ENCODE data around the gene HIPK2. TPM values are rescaled to one million over a fixed set of nuclear protein-coding genes. Genes with fewer than 3 reads are reported as not detected.

HIPK2 gene
- polyA plus RNA-seq, 2 of the 4 experiments (the other 2 are of a cell fraction) = 11.3 to 12.1 TPM

GRCh38 chr7:139811066-139811465 is 33.3 kb upstream of the HIPK2 start:
- TF ChIP-seq CTCF (IDR thresholded peaks at IDR 0.05) = no peak
- TF ChIP-seq JUN (IDR thresholded peaks at IDR 0.05) = no peak
- no peak for TF ChIP-seq FOXS1 (CRISPR knock-in tag; IDR thresholded peaks at IDR 0.05)
- no peak for TF ChIP-seq USF2 (IDR thresholded peaks at IDR 0.05)
- no peak for TF ChIP-seq HMGXB4 (CRISPR knock-in tag; IDR thresholded peaks at IDR 0.05; ENCODE audit: borderline replicate concordance)
- TF ChIP-seq SREBF2 (IDR thresholded peaks at IDR 0.05) = no peak
- TF ChIP-seq CHD4 (IDR thresholded peaks at IDR 0.05; ENCODE audit: borderline replicate concordance) = no peak
- no peak for TF ChIP-seq HOXB13 (CRISPR knock-in tag; IDR thresholded peaks at IDR 0.05; ENCODE audit: low read depth)
- no peak for TF ChIP-seq ESRRA (IDR thresholded peaks at IDR 0.05; ENCODE audit: borderline replicate concordance, low read length)
- no peak for TF ChIP-seq FOSB (CRISPR knock-in tag; IDR thresholded peaks at IDR 0.05)
- no peak for TF ChIP-seq MAFK (IDR thresholded peaks at IDR 0.05; ENCODE audit: partially characterized antibody)
- TF ChIP-seq RFX5 (IDR thresholded peaks at IDR 0.05) = no peak
- TF ChIP-seq KDM1A (IDR thresholded peaks at IDR 0.05; ENCODE audit: low read depth) = no peak
- no peak for TF ChIP-seq MAX (IDR thresholded peaks at IDR 0.05)
- TF ChIP-seq ZFP36 (IDR thresholded peaks at IDR 0.05; ENCODE audit: borderline replicate concordance, partially characterized antibody) = no peak
- no peak for TF ChIP-seq FOSL2 (IDR thresholded peaks at IDR 0.05)
- TF ChIP-seq FOSL2 (CRISPR knock-in tag; IDR thresholded peaks at IDR 0.05) = no peak
- TF ChIP-seq HDAC2 (IDR thresholded peaks at IDR 0.05) = no peak
- TF ChIP-seq RAD21 (conservative IDR thresholded peaks at IDR 0.05 in 1 of 2, IDR thresholded peaks at IDR 0.05 in 1 of 2) = no peak
- H3K4me1 ChIP-seq = no peaks in the 10 kb centered on the region
- ATAC-seq (no peak), DNase-seq (ENCODE audit: low read depth in 1 of 2, low spot score in 1 of 2) (no peak), FAIRE-seq (no peak)
- H3K27ac ChIP-seq = no peak overlapping the region
- CTCF ChIA-PET = no interaction called here
- POLR2A ChIA-PET = no interaction called here
- H3K4me3 ChIP-seq = no peak overlapping the region
- no peak overlapping the region for H3K4me2 ChIP-seq
- 31% methylated on average over 2 of the region's 2 CpGs for WGBS (ENCODE audit: missing lambda C conversion rate)
- no peaks in the 10 kb centered on the region for H3K9me3 ChIP-seq

- no peak overlapping the region for H3K27ac ChIP-seq
- H3K9me3 ChIP-seq = peaks cover 3% of the 10 kb centered on the region; the same call in 2 of the 3 replicates
- DNase-seq (ENCODE audit: low read depth in 1 of 2, low spot score in 1 of 2) (no peak), ATAC-seq (no peak), FAIRE-seq (no peak)
- ChIA-PET CTCF (interaction anchor here (0.6 to 1.4 kb wide), 4 partner anchors 18 to 107 kb away, joined by 3 read pairs; no protein-coding TSS in a partner anchor), POLR2A (no interaction called here)
- no peak overlapping the region for H3K4me3 ChIP-seq
- no peak overlapping the region for H3K4me2 ChIP-seq
- no peaks in the 10 kb centered on the region for H3K4me1 ChIP-seq
- TF ChIP-seq ZFP36 (IDR thresholded peaks at IDR 0.05; ENCODE audit: borderline replicate concordance, partially characterized antibody) = no peak
- no peak for TF ChIP-seq MAZ (IDR thresholded peaks at IDR 0.05; ENCODE audit: borderline replicate concordance, low read depth, low read length)
- TF ChIP-seq POLR2AphosphoS2 (conservative IDR thresholded peaks at IDR 0.05; ENCODE audit: low read length) = no peak
- no peak for TF ChIP-seq SMC3 (IDR thresholded peaks at IDR 0.05)
- no peak for TF ChIP-seq BCL3 (IDR thresholded peaks at IDR 0.05)
- no peak for TF ChIP-seq ATOH8 (CRISPR knock-in tag; IDR thresholded peaks at IDR 0.05; ENCODE audit: low read depth)
- no peak for TF ChIP-seq CBX2 (IDR thresholded peaks at IDR 0.05; ENCODE audit: borderline replicate concordance, low read depth)
- TF ChIP-seq ZNF302 (CRISPR knock-in tag; IDR thresholded peaks at IDR 0.05) = no peak
- TF ChIP-seq TP53 (CRISPR knock-in tag; IDR thresholded peaks at IDR 0.05) = no peak
- no peak for TF ChIP-seq FOSB (CRISPR knock-in tag; IDR thresholded peaks at IDR 0.05)
- no peak for TF ChIP-seq BHLHE40 (IDR thresholded peaks at IDR 0.05; ENCODE audit: low read depth, low read length)
- TF ChIP-seq KDM5A (IDR thresholded peaks at IDR 0.05) = no peak
Measured at GRCh38 chr7:139808846-139809442, 31.1 kb upstream of the HIPK2 start.

Data from A549 (cell line).